HG03342 (cell line): Measurements from ENCODE around the gene CYP4X1.
"Not testable (repeated sequence)": the region's sequence is repeated elsewhere in the genome, so short reads cannot be mapped to it uniquely, and the experiment has no call there.

ENCODE experiments used
- ATAC-seq: cut with Tn5 transposase; IDR thresholded peaks from one replicate; pipeline ENCODE4 v1.9.1; 2021; ENCODE audit warnings: mild to moderate bottlenecking, moderate library complexity; ENCODE audit not compliant: unreplicated experiment

Gene CYP4X1, protein sequence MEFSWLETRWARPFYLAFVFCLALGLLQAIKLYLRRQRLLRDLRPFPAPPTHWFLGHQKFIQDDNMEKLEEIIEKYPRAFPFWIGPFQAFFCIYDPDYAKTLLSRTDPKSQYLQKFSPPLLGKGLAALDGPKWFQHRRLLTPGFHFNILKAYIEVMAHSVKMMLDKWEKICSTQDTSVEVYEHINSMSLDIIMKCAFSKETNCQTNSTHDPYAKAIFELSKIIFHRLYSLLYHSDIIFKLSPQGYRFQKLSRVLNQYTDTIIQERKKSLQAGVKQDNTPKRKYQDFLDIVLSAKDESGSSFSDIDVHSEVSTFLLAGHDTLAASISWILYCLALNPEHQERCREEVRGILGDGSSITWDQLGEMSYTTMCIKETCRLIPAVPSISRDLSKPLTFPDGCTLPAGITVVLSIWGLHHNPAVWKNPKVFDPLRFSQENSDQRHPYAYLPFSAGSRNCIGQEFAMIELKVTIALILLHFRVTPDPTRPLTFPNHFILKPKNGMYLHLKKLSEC

DNA sequence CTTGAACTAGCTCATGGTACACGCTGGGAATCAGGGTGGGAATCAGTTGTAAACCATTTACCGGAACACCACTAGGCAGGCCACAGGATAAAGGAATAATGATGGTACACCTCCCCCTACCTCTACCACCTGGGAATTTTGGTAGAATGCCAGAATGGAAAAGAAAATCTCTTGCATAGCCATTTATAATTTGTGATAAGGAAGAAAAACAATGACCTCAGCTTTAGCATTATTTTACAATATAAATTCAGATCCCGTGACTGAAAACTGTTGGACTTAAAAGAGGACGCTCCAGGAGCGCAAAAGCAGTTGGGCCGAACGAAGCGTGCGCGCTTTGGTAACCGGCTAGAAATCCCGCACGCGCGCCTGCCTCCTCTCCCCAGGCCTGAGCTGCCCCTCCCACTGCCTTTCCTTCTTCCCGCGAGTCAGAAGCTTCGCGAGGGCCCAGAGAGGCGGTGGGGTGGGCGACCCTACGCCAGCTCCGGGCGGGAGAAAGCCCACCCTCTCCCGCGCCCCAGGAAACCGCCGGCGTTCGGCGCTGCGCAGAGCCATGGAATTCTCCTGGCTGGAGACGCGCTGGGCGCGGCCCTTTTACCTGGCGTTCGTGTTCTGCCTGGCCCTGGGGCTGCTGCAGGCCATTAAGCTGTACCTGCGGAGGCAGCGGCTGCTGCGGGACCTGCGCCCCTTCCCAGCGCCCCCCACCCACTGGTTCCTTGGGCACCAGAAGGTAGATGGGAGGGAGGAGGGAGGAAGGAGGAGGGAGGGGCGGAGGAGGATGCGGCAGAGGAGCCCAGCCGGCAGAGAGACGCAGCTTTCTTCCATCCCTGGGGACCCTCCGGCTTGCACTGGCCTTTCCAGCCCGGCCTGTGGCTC is at the start of gene CYP4X1:
CYP4X1 (plus strand) TSS at position 402 of the 873 bp plus-strand sequence; CDS start at position 551, 149 bp downstream.
- ATAC-seq = no peak

- no peak for ATAC-seq
Measured at GRCh38 chr1:46983166-46983829, 40.2 kb upstream of the CYP4X1 start.

- no peak for ATAC-seq
Measured at GRCh38 chr1:46983830-46984586, 39.5 kb upstream of the CYP4X1 start.

DNA sequence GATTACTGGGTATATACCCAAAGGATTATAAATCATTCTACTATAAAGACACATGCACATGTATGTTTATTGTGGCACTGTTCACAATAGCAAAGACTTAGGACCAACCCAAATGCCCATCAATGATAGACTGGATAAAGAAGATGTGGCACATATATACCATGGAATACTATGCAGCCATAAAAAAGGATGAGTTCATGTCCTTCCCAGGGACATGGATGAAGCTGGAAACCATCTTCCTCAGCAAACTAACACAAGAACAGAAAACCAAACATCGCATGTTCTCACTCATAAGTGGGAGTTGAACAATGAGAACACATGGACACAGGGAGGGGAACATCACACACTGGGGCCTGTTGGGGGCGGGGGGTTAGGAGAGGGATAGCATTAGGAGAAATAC is 32.9 kb upstream of the CYP4X1 start:
- ATAC-seq = not testable (repeated sequence)

- ATAC-seq = no peak
Measured at GRCh38 chr1:46991083-46991923, 32.2 kb upstream of the CYP4X1 start.

DNA sequence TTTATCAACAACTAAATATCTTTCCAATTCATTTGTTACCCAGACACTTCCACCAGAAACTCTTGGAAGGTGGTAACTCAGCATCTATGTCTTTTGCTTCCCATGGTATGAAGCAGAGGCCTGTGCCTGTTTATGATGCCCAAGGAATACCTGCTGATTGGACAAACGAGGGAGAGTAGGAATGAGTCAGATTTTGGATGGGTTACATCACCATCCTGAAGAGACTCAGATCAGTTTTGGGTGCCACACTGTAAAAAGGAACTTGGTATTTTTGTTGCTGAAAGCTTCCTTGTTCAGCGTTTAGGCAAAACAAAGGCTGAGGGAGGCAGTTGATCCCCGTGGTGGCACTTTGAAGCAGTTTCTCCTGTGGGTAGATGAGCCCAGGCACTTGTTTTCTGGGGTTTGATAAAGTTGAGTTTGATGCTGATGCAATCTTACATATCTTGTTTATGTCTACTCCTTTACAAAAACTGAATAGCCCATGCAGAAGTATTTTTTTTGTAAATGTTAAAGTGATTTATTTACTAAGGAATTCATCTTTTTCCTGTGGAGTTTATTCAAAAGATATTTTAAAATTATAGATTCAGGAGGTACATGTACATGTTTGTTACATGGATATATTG is 26.7 kb upstream of the CYP4X1 start:
- ATAC-seq = no peak

DNA sequence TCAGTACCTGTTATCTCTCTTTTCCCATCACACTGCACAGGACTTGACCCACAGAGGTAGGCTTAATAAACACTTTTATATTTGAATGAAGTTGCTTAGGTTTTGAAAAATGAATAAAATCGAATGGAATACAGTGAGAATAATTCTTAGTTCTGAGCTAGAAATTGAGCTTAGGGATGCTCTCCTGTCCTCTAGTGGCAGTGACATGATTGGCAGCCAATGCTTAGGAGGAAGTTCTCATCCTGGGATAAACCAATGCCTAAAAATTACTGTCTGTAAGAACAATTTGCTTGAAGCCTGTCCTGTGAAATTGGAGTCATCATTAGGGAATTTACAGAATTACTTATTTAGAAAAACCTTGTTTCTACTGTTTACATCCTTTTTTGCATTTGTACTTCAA is 21.3 kb upstream of the CYP4X1 start:
- ATAC-seq = no peak

- no peak for ATAC-seq
Measured at GRCh38 chr1:47003896-47004403, 19.5 kb upstream of the CYP4X1 start.

GRCh38 chr1:47006437-47006836 is 17.0 kb upstream of the CYP4X1 start:
- not testable (repeated sequence) for ATAC-seq

- ATAC-seq = no peak
Measured at GRCh38 chr1:47013293-47013692, 10.2 kb upstream of the CYP4X1 start.

DNA sequence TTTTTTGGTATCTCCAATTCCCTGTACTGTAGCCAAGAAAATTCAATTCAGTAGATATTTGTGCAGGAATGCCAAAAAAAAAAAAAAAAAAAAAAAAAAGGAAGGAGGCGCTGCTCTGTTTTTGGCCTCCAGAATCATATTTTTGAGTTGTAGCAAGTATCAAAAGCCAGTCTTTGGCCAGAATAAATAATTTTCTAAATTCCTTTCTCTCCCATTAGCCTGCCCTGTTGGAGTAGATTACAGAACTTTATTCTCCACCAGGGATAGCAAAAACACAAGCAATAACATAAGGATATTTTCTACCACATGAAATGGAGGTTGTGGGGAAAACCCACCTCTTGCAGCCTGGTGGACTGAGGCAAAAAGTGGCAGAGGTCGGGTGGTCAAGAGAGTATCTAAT is 2.4 kb upstream of the CYP4X1 start:
- ATAC-seq = no peak

DNA sequence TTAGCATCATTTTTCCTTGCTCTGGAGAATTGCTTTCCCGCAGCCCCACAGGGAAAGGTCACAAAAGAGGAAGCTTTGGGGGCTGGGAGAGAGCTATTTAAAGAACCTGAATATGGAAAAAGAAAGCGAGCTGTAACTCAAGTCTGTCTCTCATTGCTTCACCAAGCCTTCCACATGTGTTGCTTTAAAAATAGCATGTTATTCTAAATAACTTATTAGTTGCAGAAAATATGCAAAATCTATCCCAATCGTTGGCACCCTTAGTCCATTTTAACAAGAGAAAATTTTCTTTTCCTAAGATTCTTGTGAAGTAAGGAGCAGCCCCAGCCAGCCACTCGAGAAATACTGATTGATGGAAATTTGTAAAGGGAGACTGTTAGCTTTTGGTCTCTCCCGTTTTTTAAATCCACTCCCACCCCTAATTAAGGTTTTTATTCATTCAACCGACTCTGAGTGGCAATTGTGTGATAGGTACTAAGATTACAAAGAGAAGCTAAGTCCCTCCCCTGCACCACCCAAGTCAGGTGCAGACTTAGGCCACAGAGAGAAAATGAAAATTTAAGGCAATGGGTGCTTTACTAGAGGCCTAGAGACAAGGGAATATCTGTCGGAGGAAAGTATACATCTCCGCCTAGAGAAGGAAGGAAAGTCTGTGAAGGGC is 802 bp downstream of the CYP4X1 start:
- no peak for ATAC-seq

DNA sequence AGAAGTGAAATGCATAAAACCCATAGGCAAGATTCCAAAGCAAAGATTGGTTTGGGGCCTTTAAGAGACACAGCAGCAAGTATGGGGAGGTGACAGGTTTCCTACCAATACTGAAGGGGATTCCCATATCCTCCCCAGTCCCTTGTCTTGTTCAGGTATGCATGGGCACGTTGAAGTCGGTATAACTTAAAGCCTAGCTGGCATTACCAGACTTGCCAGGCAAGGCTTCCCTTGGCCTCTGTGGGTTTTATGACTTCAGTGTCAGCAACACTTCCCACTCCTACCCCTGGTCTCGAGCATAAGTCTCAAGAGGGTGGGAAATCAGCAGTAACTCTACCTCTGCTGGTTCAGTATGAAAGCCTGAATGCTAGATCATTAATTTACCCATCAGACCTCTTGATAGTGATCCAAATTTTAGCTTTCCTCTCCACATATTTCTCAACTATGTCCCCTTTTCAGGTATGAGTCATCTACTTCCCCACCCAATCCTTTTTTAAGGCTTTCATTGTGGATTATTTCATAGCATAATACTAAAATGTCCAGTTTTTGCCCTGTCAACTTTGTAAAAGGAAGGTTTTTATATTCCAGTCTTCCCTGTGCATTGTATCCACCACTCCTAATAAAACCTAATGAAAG is 6.8 kb downstream of the CYP4X1 start:
- ATAC-seq = no peak

GRCh38 chr1:47031059-47031458 is 7.6 kb downstream of the CYP4X1 start:
- no peak for ATAC-seq

DNA sequence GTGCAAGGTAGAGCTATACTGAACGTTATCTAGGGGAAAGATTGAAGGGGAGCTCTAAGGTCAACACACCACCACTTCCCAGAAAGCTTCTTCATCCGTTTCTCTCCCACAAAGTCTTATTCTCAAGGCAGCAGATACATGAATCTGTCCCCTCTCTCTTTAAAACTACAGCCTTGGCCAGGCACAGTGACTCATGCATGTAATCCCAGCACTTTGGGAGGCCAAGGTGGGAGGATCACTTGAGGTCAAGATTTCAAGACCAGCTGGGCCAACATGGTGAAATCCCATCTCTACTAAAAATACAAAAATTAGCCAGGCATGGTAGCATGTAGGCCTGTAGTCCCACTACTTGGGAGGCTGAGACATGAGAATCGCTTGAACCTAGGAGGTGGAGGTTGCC is 8.1 kb downstream of the CYP4X1 start:
- no peak for ATAC-seq

GRCh38 chr1:47036764-47037163 is 13.3 kb downstream of the CYP4X1 start:
- no peak for ATAC-seq

DNA sequence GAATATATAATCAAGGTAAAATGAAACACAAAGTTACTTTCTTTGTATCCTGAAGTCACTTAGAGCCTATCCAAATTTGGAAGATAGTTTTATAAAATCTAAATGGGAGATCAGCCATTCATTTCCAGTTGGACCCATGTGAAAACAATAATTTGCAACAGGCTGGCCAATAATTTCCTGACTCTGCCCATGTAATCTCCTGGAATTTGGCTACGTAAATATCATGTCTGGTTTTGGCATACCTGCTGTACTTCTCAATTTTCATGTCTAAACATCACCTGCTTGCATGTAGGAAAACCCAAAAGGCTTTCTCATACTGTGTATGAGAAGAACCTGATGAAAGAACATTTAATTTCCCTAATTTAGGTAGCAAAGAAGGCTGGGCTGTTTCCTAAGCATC is 35.9 kb downstream of the CYP4X1 start:
- ATAC-seq = no peak

DNA sequence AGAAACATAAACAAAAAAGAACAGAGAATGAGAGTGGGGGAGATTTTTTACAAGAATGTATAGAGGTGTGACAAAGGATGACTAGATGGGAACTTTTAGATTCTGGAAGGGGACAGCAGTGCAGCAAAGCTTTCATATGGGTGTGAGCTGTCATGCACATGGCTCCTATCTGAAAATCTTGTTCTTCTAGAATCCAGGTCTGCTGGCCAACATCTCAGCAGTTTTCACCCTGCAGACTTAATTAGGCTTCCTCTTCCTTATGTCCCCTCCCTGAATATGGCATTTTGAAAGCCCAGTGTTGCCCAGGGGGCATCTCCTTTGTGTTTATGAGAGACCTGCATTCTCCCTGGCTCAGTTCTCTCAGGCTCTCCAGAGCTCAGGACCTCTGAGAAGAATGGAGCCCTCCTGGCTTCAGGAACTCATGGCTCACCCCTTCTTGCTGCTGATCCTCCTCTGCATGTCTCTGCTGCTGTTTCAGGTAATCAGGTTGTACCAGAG is 43.7 kb downstream of the CYP4X1 start, which contains the start of gene CYP4Z1:
CYP4Z1 (plus strand) TSS at position 135 of the 498 bp plus-strand sequence; CDS start at position 395, 260 bp downstream.
- no peak for ATAC-seq
